Stimulated activated CD4-positive, alpha-beta T cell treated with anti-CD3 and anti-CD28 coated beads, Interleukin-15, amount 100 ng/mL, for 48 hours (primary cell): ENCODE measurements around the gene DDX17.
A peak's percentile ranks its signal among the peaks of the same experiment; 100 is the strongest.

ENCODE experiments used
- DNase-seq, 2 donors: peaks; one replicate each; pipeline ENCODE4 v3.0.0-alpha.2; 2020; ENCODE audit warnings: low read depth in 2 of 2

Gene DDX17

GRCh38 chr22:38465673-38466490 lies 40.2 kb downstream of the DDX17 start:
- no peak for DNase-seq

GRCh38 chr22:38464992-38465672 lies 41.0 kb downstream of the DDX17 start:
- no peak for DNase-seq

GRCh38 chr22:38462960-38463784 lies 42.9 kb downstream of the DDX17 start:
- DNase-seq: no peak

- DNase-seq: peak; percentile 44 to 60
These were observed 44.6 kb downstream of the DDX17 start for GRCh38 chr22:38461414-38462081.

GRCh38 chr22:38461057-38461413 lies 45.1 kb downstream of the DDX17 start:
- no peak for DNase-seq

- DNase-seq: no peak
These were observed 45.7 kb downstream of the DDX17 start for GRCh38 chr22:38460426-38460840.

GRCh38 chr22:38456841-38457699 lies 49.0 kb downstream of the DDX17 start:
- DNase-seq: no peak

GRCh38 chr22:38456272-38456835 lies 49.8 kb downstream of the DDX17 start:
- DNase-seq: no peak

- no peak for DNase-seq
These were observed 50.4 kb downstream of the DDX17 start for GRCh38 chr22:38455530-38456271.

GRCh38 chr22:38455076-38455529 lies 51.0 kb downstream of the DDX17 start, which contains the start of gene KCNJ4:
Gene KCNJ4, minus strand, starts transcription at chr22:38455199. Its CDS starts 27,067 bp downstream, at chr22:38428132.
- no peak for DNase-seq

- no peak for DNase-seq
These were observed 51.6 kb downstream of the DDX17 start for GRCh38 chr22:38454353-38455075.

GRCh38 chr22:38453996-38454352 lies 52.1 kb downstream of the DDX17 start:
- DNase-seq: no peak

- DNase-seq: no peak
These were observed 52.9 kb downstream of the DDX17 start for GRCh38 chr22:38453066-38453672.

- no peak for DNase-seq
These were observed 53.6 kb downstream of the DDX17 start for GRCh38 chr22:38452373-38453065.

- no peak for DNase-seq
These were observed 54.2 kb downstream of the DDX17 start for GRCh38 chr22:38451864-38452263.

GRCh38 chr22:38451404-38451803 lies 54.7 kb downstream of the DDX17 start:
- DNase-seq: no peak

- no peak for DNase-seq
These were observed 55.8 kb downstream of the DDX17 start for GRCh38 chr22:38450234-38450797.

GRCh38 chr22:38449776-38450175 lies 56.3 kb downstream of the DDX17 start:
- no peak for DNase-seq
